Measurements from ENCODE around the gene NTSR1.

DNA sequence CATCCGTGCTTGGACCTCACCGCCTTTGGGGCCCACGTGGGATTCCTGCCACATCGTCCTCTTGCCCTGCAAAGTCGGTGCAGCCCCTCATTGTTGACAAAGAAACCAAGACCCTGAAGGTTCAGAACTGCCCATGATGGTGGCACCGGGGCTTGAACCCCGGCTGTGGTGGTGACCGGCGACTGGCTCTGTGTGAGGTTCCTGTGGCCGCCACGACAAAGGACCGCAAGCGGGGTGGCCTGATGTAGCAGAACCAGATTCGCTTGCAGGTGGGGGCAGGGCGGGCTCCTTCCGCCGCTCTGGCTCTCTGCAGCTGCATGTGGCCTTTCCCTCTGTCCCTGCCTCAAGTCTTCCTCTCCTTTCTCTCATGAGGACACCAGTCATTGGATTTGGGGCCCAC lies 37.6 kb upstream of the NTSR1 start:
- TF ChIP-seq EZH2 (IDR thresholded peaks at IDR 0.05; ENCODE audit: borderline replicate concordance, low read length) = no peak
- TF ChIP-seq, protein P1, sequence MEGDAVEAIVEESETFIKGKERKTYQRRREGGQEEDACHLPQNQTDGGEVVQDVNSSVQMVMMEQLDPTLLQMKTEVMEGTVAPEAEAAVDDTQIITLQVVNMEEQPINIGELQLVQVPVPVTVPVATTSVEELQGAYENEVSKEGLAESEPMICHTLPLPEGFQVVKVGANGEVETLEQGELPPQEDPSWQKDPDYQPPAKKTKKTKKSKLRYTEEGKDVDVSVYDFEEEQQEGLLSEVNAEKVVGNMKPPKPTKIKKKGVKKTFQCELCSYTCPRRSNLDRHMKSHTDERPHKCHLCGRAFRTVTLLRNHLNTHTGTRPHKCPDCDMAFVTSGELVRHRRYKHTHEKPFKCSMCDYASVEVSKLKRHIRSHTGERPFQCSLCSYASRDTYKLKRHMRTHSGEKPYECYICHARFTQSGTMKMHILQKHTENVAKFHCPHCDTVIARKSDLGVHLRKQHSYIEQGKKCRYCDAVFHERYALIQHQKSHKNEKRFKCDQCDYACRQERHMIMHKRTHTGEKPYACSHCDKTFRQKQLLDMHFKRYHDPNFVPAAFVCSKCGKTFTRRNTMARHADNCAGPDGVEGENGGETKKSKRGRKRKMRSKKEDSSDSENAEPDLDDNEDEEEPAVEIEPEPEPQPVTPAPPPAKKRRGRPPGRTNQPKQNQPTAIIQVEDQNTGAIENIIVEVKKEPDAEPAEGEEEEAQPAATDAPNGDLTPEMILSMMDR (conservative IDR thresholded peaks at IDR 0.05 in 1 of 2, IDR thresholded peaks at IDR 0.05 in 1 of 2; ENCODE audit: extremely low read depth in 1 of 2, insufficient read depth in 1 of 2, low read depth in 1 of 2, low read length in 2 of 2) = no peak

Measured in mammary epithelial cell (primary cell).